Measurements from ENCODE around the gene KCNB1. TPM values are rescaled to one million over a fixed set of nuclear protein-coding genes. Genes with fewer than 3 reads are reported as not detected.

Gene KCNB1
- total and polyA plus RNA-seq, 2 donors (not counting 1 experiment from before 2014, with no cell fraction given) = 0.12 TPM; not detected in 1

Other genes starting within 250 kb of the KCNB1 start
- gene ZNFX1, start 204.6 kb downstream of the KCNB1 start, total RNA-seq = 37.9 and 38.8 TPM in 2 replicates
- 10.3 and 11.3 TPM in 2 replicates for gene ZNFX1, start 204.6 kb downstream of the KCNB1 start, polyA plus RNA-seq
- gene PTGIS, start 85.5 kb upstream of the KCNB1 start, total RNA-seq = not detected in 2 replicates
- gene PTGIS, start 85.5 kb upstream of the KCNB1 start, polyA plus RNA-seq = not detected in 2 replicates
- 7.3 and 7.4 TPM in 2 replicates for gene B4GALT5, start 231.2 kb upstream of the KCNB1 start, total RNA-seq
- gene B4GALT5, start 231.2 kb upstream of the KCNB1 start, polyA plus RNA-seq = 3.4 and 6.0 TPM in 2 replicates

Measured in B cell (primary cell).